Aorta (tissue), 5 donors: ENCODE measurements around the gene SRGAP1. TPM values are rescaled to one million over a fixed set of nuclear protein-coding genes. Genes with fewer than 3 reads are reported as not detected.

Source experiments
- ATAC-seq: fragments of 200-7000 bp; cut with Tn5 transposase; one replicate; pipeline ENCODE4 v1.9.1; 2022; ENCODE audit warnings: moderate library complexity; ENCODE audit not compliant: low FRiP score
- DNase-seq, 2 donors: peaks; one replicate each; pipeline ENCODE4 v3.0.0-alpha.2; 2020
- H3K27ac ChIP-seq, 2 donors: one replicate each; pipeline ENCODE4 v1.5.1; 2013; ENCODE audit warnings: low read length in 2 of 2, mild to moderate bottlenecking in 2 of 2, moderate library complexity in 2 of 2, control low read depth in 1 of 2, inconsistent platforms in 1 of 2, low read depth in 1 of 2
- H3K27me3 ChIP-seq, 2 donors: one replicate each; pipeline ENCODE4 v1.6.1; 2013; ENCODE audit warnings: control low read depth in 1 of 2, low read length in 1 of 2, mild to moderate bottlenecking in 1 of 2, moderate library complexity in 1 of 2; ENCODE audit not compliant: insufficient read depth in 2 of 2, control insufficient read depth in 1 of 2
- H3K36me3 ChIP-seq, 2 donors: one replicate each; pipeline ENCODE4 v1.6.1; 2013; ENCODE audit warnings: control low read depth in 1 of 2, low read length in 1 of 2, mild to moderate bottlenecking in 1 of 2; ENCODE audit not compliant: insufficient read depth in 2 of 2, control insufficient read depth in 1 of 2
- H3K4me1 ChIP-seq, 2 donors: one replicate each; pipeline ENCODE4 v1.6.1; 2013; ENCODE audit warnings: low read length in 2 of 2, control low read depth in 1 of 2, mild to moderate bottlenecking in 1 of 2, moderate library complexity in 1 of 2; ENCODE audit not compliant: insufficient read depth in 2 of 2, control insufficient read depth in 1 of 2
- H3K4me3 ChIP-seq, 2 donors: one replicate each; pipeline ENCODE4 v1.5.1; 2013; ENCODE audit warnings: low read length in 2 of 2, control low read depth in 1 of 2, mild to moderate bottlenecking in 1 of 2
- H3K9me3 ChIP-seq: one replicate; pipeline ENCODE4 v1.6.1; 2013; ENCODE audit warnings: mild to moderate bottlenecking, low read length; ENCODE audit not compliant: control insufficient read depth
- WGBS, 2 donors: extraction: QIAGEN DNeasy Blood & Tissue Kit; methylation state at CpG; one replicate each; pipeline ENCODE4 v1.1.7; 2013; 5-methylcytosine and 5-hydroxymethylcytosine counted together
- intact Hi-C, 2 donors: fragments of 100-400 bp; cut with DNase I; formaldehyde crosslinking; loops; one replicate each; pipeline versions ENCODE4 v1.14.2 to v1.15.0; 2022
- polyA plus RNA-seq, 2 donors: library from polyadenylated mRNA; stranded (reverse); fragments of 200-250 nt; gene quantifications; one replicate each; pipeline ENCODE4 v1.2.3, GENCODE V29; 2013
- total RNA-seq, 2 donors: library from RNA; stranded (reverse); fragmentation: NEBNext Ultra II Directional; extraction: Animal tissue kit (Norgen Biotek cat#: 25700); gene quantifications; one replicate each; pipeline ENCODE4 v1.2.1, GENCODE V29; 2021
- donor health status: healthy with polysubstance abuse.
- donor health status: Bipolar disorder and iron deficiency.
- donor health status: DM: no; HTN: no; CAD: no.
- donor health status: DM: no; HTN: no; CAD: no.
- donor health status: DM: yes; HTN: yes; CAD: no.

The SRGAP1 gene
- total and polyA plus RNA-seq, 4 donors = 0.88 to 15.5 (median 6.0) TPM

GRCh38 chr12:63899396-63899795 lies 54.9 kb downstream of the SRGAP1 start:
- Histone ChIP-seq H3K27ac (no peak overlapping the region), H3K4me1 (no peaks in the 10 kb centered on the region), H3K9me3 (no peaks in the 10 kb centered on the region), H3K27me3 (no peaks in the 10 kb centered on the region), H3K4me3 (no peak overlapping the region), H3K36me3 (no peaks in the 10 kb centered on the region)
- ATAC-seq (no peak), DNase-seq (no peak)
- WGBS, 2 donors = 90 to 92% methylated on average over 4 of the region's 4 CpGs
- intact Hi-C loops = no loop called here

GRCh38 chr12:63900922-63901793 lies 56.7 kb downstream of the SRGAP1 start:
- Histone ChIP-seq H3K27me3 (no peaks in the 10 kb centered on the region), H3K4me3 (no peak overlapping the region), H3K36me3 (no peaks in the 10 kb centered on the region), H3K27ac (no peak overlapping the region), H3K4me1 (no peaks in the 10 kb centered on the region), H3K9me3 (no peaks in the 10 kb centered on the region)
- 97 to 99% methylated on average over 2 of the region's 2 CpGs for WGBS, 2 donors
- intact Hi-C loops = no loop called here
- no peak for ATAC-seq
- DNase-seq = no peak

- Histone ChIP-seq H3K4me3 (no peak overlapping the region), H3K27ac (no peak overlapping the region), H3K9me3 (no peaks in the 10 kb centered on the region), H3K4me1 (no peaks in the 10 kb centered on the region), H3K27me3 (no peaks in the 10 kb centered on the region), H3K36me3 (no peaks in the 10 kb centered on the region)
- no peak for DNase-seq
- 91 to 93% methylated on average over 4 of the region's 4 CpGs for WGBS, 2 donors
- no peak for ATAC-seq
- intact Hi-C loops = no loop called here
Observed at GRCh38 chr12:63904653-63905052, 60.2 kb downstream of the SRGAP1 start.

GRCh38 chr12:63905544-63905943 lies 61.0 kb downstream of the SRGAP1 start:
- Histone ChIP-seq H3K27me3 (no peaks in the 10 kb centered on the region), H3K36me3 (no peaks in the 10 kb centered on the region), H3K4me3 (no peak overlapping the region), H3K4me1 (no peaks in the 10 kb centered on the region), H3K9me3 (no peaks in the 10 kb centered on the region), H3K27ac (no peak overlapping the region)
- ATAC-seq (no peak), DNase-seq (no peak)
- intact Hi-C loops = no loop called here
- 89 to 90% methylated on average over 4 of the region's 4 CpGs for WGBS, 2 donors

GRCh38 chr12:63906876-63907275 lies 62.4 kb downstream of the SRGAP1 start:
- no peak for ATAC-seq
- Histone ChIP-seq H3K4me1 (peaks cover 0 to 3% of the 10 kb centered on the region in 2 donors), H3K36me3 (no peaks in the 10 kb centered on the region), H3K27ac (no peak overlapping the region), H3K4me3 (no peak overlapping the region), H3K27me3 (no peaks in the 10 kb centered on the region), H3K9me3 (no peaks in the 10 kb centered on the region)
- intact Hi-C loops = no loop called here
- DNase-seq = no peak
- 88 to 98% methylated on average over 1 of the region's 1 CpG for WGBS, 2 donors

DNA sequence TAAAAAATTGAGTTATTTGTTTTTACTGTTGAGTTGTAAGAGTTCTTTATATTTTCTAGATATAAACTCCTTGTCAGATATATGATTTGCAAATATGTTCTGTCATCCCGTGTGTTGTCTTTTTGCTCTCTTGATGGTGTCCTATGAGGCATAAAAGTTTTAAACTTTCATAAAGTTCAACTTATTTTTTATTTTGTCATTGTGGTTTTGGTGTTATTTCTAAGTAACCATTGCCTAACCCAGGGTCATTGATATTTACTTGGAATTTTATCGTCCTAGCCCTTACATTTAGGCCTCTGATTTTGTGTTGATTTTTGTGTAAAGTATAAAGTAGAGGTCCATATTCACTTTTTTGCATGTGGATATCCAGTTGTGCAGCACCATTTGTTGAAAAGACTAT lies 63.1 kb downstream of the SRGAP1 start:
- ATAC-seq = no peak
- no peak for DNase-seq
- no peaks in the 10 kb centered on the region for H3K27me3 ChIP-seq
- no peak overlapping the region for H3K4me3 ChIP-seq
- intact Hi-C loops = no loop called here
- no peaks in the 10 kb centered on the region for H3K36me3 ChIP-seq
- no peak overlapping the region for H3K27ac ChIP-seq
- WGBS, 2 donors = 79 to 92% methylated on average over 2 of the region's 2 CpGs
- no peaks in the 10 kb centered on the region for H3K9me3 ChIP-seq
- H3K4me1 ChIP-seq = peaks cover 0 to 3% of the 10 kb centered on the region in 2 donors

DNA sequence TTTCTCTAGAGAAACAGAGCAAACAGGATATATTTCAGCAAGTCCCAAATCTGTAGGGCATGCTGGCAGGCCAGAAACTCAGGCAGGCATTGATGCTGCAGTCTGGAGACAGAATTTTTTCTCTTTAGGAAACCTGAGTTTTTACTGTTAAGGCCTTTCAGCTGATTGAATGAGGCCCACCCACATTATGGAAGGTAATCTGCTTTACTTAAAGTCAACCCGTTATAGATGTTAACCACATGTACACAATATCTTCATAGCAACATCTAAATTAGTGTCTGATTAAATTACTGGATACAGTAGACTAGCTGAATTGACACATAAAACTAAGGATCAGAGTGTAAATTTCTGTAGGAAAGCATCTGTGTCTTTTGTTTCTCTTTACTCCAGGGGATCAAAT lies 65.2 kb downstream of the SRGAP1 start:
- Histone ChIP-seq H3K36me3 (no peaks in the 10 kb centered on the region), H3K27ac (no peak overlapping the region), H3K9me3 (no peaks in the 10 kb centered on the region), H3K4me1 (peaks cover 0 to 5% of the 10 kb centered on the region in 2 donors), H3K4me3 (no peak overlapping the region), H3K27me3 (no peaks in the 10 kb centered on the region)
- 79 to 90% methylated on average over 1 of the region's 1 CpG for WGBS, 2 donors
- DNase-seq (no peak), ATAC-seq (no peak)
- intact Hi-C loops = no loop called here

- Histone ChIP-seq H3K4me3 (no peak overlapping the region), H3K4me1 (peaks cover 2 to 5% of the 10 kb centered on the region in 2 donors), H3K27me3 (no peaks in the 10 kb centered on the region), H3K36me3 (no peaks in the 10 kb centered on the region), H3K9me3 (no peaks in the 10 kb centered on the region), H3K27ac (no peak overlapping the region)
- DNase-seq = no peak
- WGBS, 2 donors = 8 to 16% methylated on average over 4 of the region's 4 CpGs
- ATAC-seq = no peak
- intact Hi-C loops = no loop called here
Observed at GRCh38 chr12:63911341-63911740, 66.8 kb downstream of the SRGAP1 start.

GRCh38 chr12:63912651-63913050 lies 68.2 kb downstream of the SRGAP1 start:
- DNase-seq = no peak
- 86 to 88% methylated on average over 2 of the region's 2 CpGs for WGBS, 2 donors
- peaks cover 2 to 5% of the 10 kb centered on the region in 2 donors for H3K4me1 ChIP-seq
- ATAC-seq = no peak
- no peaks in the 10 kb centered on the region for H3K36me3 ChIP-seq
- H3K27me3 ChIP-seq = no peaks in the 10 kb centered on the region
- no peaks in the 10 kb centered on the region for H3K9me3 ChIP-seq
- intact Hi-C loops = no loop called here
- no peak overlapping the region for H3K27ac ChIP-seq
- no peak overlapping the region for H3K4me3 ChIP-seq
